Femur (tissue), 1 donor: ENCODE data around the gene TPSD1.
"Not testable (repeated sequence)": the region's sequence is repeated elsewhere in the genome, so short reads cannot be mapped to it uniquely, and the experiment has no call there.

Source experiments
- DNase-seq: peaks from one replicate; pipeline ENCODE4 v3.0.0-alpha.2; 2017

Gene TPSD1

DNA sequence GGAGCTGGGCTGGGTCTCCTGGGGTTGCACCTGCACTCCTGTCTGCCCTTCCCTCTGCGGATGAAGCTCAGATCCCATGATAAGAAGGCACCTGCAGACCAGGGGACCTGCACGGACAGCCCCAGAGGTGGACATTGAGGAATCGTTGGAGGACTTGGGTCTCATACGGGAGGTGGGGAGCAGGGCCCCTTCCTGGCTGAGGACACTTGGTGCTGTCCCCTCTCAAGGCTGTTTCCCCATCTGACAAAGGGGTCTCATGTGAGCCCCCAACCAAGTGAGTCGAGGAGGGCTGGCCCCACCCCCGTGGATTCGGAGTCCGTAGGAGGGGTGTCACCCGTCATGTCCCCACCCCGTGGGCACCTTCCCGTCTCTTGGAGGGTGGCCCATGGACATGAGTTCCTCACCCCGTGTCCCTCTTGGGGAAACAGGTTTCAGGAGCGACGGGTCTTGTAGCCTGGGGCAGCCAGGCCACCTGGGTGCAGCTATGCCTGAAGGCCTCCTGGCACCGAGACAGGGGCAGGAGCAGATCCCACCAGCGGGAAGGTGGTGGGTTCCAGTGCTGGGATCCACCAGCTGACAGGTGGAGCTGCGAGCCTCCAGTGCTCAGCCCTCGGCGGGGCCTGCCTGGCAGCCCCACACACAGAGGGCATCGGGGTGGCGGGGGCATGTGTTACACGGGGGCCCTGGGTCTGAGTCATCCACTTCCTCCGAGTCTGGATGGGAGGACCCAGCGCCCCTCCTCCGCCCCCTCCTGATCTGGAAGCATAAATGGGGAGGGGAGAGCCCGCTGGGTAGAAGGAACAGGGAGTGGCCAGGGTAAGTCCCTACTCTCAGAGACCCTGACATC lies at the start of gene TPSD1:
Gene TPSD1 (plus strand): TSS at position 794 of the 847 bp plus-strand sequence. CDS start 212 bp downstream, outside the sequence.
- DNase-seq, result not testable (repeated sequence)

- DNase-seq, result no peak
Observed at GRCh38 chr16:1206326-1206725, 49.5 kb upstream of the TPSD1 start.

DNA sequence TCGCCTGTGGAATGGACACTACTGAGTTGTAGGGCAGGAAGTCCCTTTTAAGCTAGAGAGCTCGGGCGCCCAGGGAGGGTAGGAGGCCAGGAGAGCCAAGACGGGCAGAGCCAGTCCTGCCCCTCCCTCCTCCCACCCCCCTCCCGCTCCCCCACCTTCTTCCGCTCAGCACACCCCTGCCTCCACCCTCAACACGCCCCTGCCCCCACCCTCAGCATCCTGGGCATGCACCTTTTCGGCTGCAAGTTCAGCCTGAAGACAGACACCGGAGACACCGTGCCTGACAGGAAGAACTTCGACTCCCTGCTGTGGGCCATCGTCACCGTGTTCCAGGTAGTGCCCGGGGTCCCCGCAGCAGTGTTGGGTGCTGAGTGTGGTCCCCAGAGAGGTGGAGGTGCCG lies 49.1 kb upstream of the TPSD1 start:
- no peak for DNase-seq

- no peak for DNase-seq
Observed at GRCh38 chr16:1208239-1208830, 47.5 kb upstream of the TPSD1 start.

GRCh38 chr16:1209081-1209480 lies 46.8 kb upstream of the TPSD1 start:
- DNase-seq, result no peak

DNA sequence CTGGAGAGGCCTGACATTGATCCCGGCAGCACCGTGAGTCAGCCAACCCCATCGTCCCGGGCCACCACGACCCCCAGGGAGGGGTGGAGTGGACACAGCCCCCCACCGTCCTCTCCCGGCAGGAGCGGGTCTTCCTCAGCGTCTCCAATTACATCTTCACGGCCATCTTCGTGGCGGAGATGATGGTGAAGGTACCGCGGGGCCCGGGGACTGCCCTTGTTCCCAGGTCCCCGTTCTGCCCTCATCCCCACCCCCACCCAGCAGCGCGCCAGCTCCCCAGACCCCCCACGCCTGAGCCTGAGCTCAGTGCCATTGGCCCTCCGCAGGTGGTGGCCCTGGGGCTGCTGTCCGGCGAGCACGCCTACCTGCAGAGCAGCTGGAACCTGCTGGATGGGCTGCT lies 45.4 kb upstream of the TPSD1 start:
- DNase-seq, result no peak

- DNase-seq, result no peak
Observed at GRCh38 chr16:1211451-1212268, 44.2 kb upstream of the TPSD1 start.

DNA sequence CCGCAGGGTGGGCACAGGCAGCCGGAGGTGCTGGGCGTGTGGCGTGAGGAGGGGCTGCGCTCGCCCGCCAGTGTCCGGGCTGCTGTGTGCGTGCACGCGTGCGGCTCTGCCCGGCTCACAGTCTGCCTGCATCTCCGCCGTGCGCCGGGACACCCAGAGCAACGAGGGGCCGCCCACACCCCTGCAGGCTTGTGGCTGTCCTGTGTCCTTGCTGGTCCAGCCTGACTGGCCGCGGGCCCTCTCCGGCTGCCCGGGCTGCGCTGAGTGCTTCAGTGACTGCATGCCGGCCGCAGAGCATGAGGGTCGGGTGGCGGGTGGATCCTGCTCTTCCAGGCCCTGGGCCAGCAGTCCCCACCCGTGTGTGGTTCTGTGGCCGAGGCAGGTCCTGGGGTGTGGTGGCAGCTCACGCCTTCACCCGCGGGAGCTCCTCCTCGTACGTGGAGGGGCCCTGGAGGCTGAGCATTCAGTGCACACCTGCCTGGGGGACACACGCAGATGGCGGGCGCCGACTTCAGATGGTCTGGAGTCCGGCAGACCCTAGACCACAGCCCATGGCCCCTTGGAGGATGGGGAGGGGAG lies 43.2 kb upstream of the TPSD1 start:
- no peak for DNase-seq

GRCh38 chr16:1213231-1213630 lies 42.6 kb upstream of the TPSD1 start:
- DNase-seq, result no peak

- DNase-seq, result no peak
Observed at GRCh38 chr16:1213796-1214372, 42.0 kb upstream of the TPSD1 start.

DNA sequence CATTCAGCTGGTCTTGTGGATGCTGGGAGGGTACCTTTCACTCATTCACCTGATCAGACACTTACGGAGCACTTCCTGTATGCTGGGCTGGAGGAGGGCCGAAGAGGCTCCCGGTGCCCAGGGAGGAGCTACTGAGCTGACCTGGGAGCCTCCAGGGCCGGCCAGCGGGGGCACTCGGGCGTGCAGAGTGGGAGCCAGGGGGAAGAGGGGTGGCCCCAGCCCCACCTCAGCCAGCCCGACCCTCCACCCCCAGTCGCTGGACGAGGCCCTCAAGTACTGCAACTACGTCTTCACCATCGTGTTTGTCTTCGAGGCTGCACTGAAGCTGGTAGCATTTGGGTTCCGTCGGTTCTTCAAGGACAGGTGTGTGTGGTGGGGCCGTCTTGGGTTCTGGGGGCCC lies 41.1 kb upstream of the TPSD1 start:
- no peak for DNase-seq

- no peak for DNase-seq
Observed at GRCh38 chr16:1215574-1216295, 40.1 kb upstream of the TPSD1 start.

DNA sequence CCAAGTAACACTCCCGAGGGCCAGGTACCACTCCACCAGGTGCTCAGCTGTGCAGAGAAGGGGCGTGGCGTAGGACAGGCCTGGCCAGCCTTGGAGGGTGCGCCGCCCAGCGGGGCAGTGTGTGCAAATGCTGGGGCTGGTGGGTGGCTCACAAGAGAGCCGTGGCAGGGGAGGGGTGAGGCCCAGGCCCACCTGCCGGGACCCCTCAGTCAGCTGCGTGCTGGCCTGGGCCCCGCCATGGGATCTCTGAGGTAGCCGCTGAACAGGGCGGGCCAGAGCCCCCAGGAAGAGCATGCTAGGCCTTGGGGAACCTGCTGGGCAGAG lies 39.6 kb upstream of the TPSD1 start:
- no peak for DNase-seq

GRCh38 chr16:1216681-1217400 lies 39.0 kb upstream of the TPSD1 start:
- no peak for DNase-seq

GRCh38 chr16:1217526-1217925 lies 38.3 kb upstream of the TPSD1 start:
- DNase-seq, result no peak

DNA sequence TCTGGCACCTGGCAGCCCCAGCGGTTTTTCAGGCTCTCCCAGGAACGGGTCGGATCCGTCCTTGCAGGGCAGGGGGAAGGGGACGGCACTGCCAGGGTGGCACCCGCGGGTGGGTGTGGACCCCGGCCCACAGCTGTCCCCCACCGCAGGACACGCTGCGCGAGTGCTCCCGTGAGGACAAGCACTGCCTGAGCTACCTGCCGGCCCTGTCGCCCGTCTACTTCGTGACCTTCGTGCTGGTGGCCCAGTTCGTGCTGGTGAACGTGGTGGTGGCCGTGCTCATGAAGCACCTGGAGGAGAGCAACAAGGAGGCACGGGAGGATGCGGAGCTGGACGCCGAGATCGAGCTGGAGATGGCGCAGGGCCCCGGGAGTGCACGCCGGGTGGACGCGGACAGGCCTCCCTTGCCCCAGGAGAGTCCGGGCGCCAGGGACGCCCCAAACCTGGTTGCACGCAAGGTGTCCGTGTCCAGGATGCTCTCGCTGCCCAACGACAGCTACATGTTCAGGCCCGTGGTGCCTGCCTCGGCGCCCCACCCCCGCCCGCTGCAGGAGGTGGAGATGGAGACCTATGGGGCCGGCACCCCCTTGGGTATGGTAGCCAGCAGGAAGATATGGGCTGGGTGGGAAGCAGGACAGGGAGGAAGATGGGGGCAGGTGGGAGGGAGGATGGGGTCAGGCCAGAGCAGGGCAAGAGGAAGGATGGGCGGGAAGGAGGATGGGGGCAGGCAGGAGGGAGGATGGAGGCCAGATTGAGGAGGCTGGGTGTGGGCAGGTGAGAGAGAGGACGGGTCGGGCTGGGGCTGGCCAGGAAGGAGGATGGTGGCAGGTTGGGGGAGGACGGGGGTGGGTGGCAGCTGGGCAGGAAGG lies 37.6 kb upstream of the TPSD1 start:
- no peak for DNase-seq

DNA sequence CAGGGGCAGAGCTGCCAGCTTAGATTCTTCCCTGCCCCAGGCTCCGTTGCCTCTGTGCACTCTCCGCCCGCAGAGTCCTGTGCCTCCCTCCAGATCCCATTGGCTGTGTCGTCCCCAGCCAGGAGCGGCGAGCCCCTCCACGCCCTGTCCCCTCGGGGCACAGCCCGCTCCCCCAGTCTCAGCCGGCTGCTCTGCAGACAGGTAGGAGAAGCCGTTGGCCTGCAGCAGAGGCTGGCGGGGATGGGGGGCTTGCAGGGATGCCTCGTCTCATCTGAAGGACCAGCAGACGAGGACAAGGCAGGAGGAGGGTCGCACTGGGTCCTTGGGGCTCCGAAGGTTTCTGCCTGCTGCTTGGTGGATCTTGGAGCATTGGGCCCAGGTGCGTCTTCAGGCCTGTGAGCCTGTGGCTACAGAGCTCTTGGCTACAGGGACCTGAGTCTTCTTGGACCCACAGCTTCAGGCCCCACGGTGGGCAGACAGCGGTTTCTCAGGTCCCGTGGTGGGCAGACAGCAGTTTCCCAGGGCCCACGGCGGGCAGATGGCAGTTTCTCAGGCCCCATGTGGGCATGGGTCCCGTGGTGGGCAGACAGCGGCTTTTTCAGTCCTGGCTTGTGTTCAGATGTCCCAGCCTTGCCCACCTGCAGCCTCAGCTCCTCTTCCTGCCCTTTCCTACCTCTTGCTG lies 36.8 kb upstream of the TPSD1 start:
- no peak for DNase-seq

DNA sequence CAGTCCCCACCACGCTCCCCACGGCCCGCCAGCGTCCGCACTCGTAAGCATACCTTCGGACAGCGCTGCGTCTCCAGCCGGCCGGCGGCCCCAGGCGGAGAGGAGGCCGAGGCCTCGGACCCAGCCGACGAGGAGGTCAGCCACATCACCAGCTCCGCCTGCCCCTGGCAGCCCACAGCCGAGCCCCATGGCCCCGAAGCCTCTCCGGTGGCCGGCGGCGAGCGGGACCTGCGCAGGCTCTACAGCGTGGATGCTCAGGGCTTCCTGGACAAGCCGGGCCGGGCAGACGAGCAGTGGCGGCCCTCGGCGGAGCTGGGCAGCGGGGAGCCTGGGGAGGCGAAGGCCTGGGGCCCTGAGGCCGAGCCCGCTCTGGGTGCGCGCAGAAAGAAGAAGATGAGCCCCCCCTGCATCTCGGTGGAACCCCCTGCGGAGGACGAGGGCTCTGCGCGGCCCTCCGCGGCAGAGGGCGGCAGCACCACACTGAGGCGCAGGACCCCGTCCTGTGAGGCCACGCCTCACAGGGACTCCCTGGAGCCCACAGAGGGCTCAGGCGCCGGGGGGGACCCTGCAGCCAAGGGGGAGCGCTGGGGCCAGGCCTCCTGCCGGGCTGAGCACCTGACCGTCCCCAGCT lies 35.7 kb upstream of the TPSD1 start:
- no peak for DNase-seq

DNA sequence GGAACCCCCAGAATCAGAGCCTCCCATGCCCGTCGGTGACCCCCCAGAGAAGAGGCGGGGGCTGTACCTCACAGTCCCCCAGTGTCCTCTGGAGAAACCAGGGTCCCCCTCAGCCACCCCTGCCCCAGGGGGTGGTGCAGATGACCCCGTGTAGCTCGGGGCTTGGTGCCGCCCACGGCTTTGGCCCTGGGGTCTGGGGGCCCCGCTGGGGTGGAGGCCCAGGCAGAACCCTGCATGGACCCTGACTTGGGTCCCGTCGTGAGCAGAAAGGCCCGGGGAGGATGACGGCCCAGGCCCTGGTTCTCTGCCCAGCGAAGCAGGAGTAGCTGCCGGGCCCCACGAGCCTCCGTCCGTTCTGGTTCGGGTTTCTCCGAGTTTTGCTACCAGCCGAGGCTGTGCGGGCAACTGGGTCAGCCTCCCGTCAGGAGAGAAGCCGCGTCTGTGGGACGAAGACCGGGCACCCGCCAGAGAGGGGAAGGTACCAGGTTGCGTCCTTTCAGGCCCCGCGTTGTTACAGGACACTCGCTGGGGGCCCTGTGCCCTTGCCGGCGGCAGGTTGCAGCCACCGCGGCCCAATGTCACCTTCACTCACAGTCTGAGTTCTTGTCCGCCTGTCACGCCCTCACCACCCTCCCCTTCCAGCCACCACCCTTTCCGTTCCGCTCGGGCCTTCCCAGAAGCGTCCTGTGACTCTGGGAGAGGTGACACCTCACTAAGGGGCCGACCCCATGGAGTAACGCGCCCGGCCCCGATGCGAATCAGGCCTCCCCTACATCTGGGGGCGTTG lies 34.8 kb upstream of the TPSD1 start:
- no peak for DNase-seq
